ENCODE data around the gene SLC45A1.

Gene SLC45A1

GRCh38 chr1:8386247-8386646 is 68.3 kb downstream of the SLC45A1 start:
- TF ChIP-seq, protein P1, sequence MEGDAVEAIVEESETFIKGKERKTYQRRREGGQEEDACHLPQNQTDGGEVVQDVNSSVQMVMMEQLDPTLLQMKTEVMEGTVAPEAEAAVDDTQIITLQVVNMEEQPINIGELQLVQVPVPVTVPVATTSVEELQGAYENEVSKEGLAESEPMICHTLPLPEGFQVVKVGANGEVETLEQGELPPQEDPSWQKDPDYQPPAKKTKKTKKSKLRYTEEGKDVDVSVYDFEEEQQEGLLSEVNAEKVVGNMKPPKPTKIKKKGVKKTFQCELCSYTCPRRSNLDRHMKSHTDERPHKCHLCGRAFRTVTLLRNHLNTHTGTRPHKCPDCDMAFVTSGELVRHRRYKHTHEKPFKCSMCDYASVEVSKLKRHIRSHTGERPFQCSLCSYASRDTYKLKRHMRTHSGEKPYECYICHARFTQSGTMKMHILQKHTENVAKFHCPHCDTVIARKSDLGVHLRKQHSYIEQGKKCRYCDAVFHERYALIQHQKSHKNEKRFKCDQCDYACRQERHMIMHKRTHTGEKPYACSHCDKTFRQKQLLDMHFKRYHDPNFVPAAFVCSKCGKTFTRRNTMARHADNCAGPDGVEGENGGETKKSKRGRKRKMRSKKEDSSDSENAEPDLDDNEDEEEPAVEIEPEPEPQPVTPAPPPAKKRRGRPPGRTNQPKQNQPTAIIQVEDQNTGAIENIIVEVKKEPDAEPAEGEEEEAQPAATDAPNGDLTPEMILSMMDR (IDR thresholded peaks at IDR 0.05; ENCODE audit: extremely low read depth, missing control alignments), result no peak

GRCh38 chr1:8388732-8389562 is 71.0 kb downstream of the SLC45A1 start:
- DNase-seq (ENCODE audit: low spot score), result no peak
- TF ChIP-seq, protein P1 (IDR thresholded peaks at IDR 0.05; ENCODE audit: extremely low read depth, missing control alignments), result no peak

More at GRCh38 chr1:8386247-8386646, 68.3 kb downstream of the SLC45A1 start:
- no peak for DNase-seq (ENCODE audit: low spot score)

GRCh38 chr1:8389958-8390535 is 72.1 kb downstream of the SLC45A1 start:
- DNase-seq (ENCODE audit: low spot score), result no peak
- TF ChIP-seq, protein P1 (IDR thresholded peaks at IDR 0.05; ENCODE audit: extremely low read depth, missing control alignments), result no peak

DNA sequence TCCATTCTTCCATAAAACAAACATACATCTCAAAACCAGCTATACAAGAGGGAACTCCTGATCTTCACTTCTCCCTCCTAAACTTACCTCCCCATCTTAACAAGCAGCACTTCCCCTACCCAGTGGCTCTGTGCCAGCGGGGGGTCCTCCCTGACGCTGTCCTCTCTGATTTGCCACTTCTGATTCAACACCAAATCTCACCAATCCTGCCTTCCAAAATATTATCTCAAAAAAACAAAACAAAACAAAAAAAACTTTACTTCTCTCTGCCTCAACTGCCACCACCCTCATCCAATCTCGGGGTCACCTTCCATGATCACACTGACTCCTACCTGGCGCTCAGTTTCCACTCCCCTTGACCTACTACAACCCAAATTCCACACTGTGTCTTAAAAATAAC is 72.8 kb downstream of the SLC45A1 start:
- no peak for DNase-seq (ENCODE audit: low spot score)
- TF ChIP-seq, protein P1 (IDR thresholded peaks at IDR 0.05; ENCODE audit: extremely low read depth, missing control alignments), result no peak

DNA sequence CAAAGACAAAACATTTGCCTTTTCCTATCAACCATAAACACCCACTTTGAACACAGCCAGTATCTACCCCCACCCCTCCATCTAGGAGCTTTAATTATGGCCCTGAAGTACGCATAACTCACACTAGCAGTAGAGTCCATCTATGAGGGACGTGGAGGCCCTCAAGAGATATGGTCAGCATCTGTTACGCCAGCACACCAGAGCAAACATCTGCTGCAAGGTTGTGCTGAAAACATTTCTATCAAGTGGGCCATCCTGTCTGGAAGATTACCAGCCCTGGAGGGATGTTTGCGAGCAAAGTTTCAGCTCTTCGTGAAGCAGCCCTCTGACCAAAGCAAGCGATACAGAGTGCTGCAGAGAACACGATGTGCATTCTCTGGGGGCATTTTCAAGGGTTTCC is 74.6 kb downstream of the SLC45A1 start:
- TF ChIP-seq, protein P1 (IDR thresholded peaks at IDR 0.05; ENCODE audit: extremely low read depth, missing control alignments), result no peak
- no peak for DNase-seq (ENCODE audit: low spot score)
